Left cardiac atrium (tissue), 4 donors: Measurements from ENCODE around the gene KRTAP5-5. TPM values are rescaled to one million over a fixed set of nuclear protein-coding genes. Genes with fewer than 3 reads are reported as not detected.
"Not testable (repeated sequence)": the region's sequence is repeated elsewhere in the genome, so short reads cannot be mapped to it uniquely, and the experiment has no call there.

Source experiments
- ATAC-seq, 2 donors: fragments of 200-7000 bp; cut with Tn5 transposase; one replicate each; pipeline ENCODE4 v1.9.1; 2020; ENCODE audit warnings: mild to moderate bottlenecking in 2 of 2, moderate library complexity in 2 of 2
- DNase-seq: peaks from one replicate; pipeline ENCODE4 v3.0.0-alpha.2; 2020
- intact Hi-C, 2 donors: fragments of 100-400 bp; cut with DNase I; formaldehyde crosslinking; loops; one replicate each; pipeline versions ENCODE4 v1.14.1 to v1.15.1; 2022 to 2023
- long read RNA-seq: library from polyadenylated mRNA; unstranded; transcript quantifications from one replicate; pipeline ENCODE4 v2.0.0, GENCODE V29; 2021
- total RNA-seq, 2 donors: library from RNA; stranded (reverse); fragmentation: NEBNext Ultra II Directional; extraction: Animal tissue kit (Norgen Biotek cat#: 25700); gene quantifications; one replicate each; pipeline ENCODE4 v1.2.1, GENCODE V29; 2021
- donor health status: DM: no; HTN: yes; CAD: no.
- donor health status: DM: no; HTN: yes; CAD: no; lungs with severe emphysema.
- donor health status: DM: yes; HTN: yes; CAD: no.
- donor health status: Dilated cardiomyopathy.

KRTAP5-5 gene
- total RNA-seq, result not detected
- long read RNA-seq, result 0 reads

GRCh38 chr11:1629326-1630185 is at the start of gene KRTAP5-5:
TSS of gene KRTAP5-5 (plus strand) at chr11:1629775. CDS start at chr11:1629841, 66 bp downstream.
- ATAC-seq, result no peak
- intact Hi-C loops, result loop anchor here in 1 of 2 donors (5.0 kb wide), 1 partner anchor 82 kb away; no protein-coding TSS in a partner anchor
- DNase-seq, result no peak

GRCh38 chr11:1581976-1582375 is 47.6 kb upstream of the KRTAP5-5 start:
- intact Hi-C loops, result no loop called here
- ATAC-seq (no peak), DNase-seq (no peak)

- DNase-seq, intact Hi-C loops, ATAC-seq: not testable (repeated sequence)
Observed at GRCh38 chr11:1582909-1583308, 46.7 kb upstream of the KRTAP5-5 start.

GRCh38 chr11:1584661-1585370 is 44.8 kb upstream of the KRTAP5-5 start, which contains the start of gene KRTAP5-1:
TSS of gene KRTAP5-1 (minus strand) at chr11:1585283. CDS start at chr11:1585249, 34 bp downstream.
- intact Hi-C loops, ATAC-seq: not testable (repeated sequence)

GRCh38 chr11:1586699-1587098 is 42.9 kb upstream of the KRTAP5-5 start:
- no peak for ATAC-seq
- no peak for DNase-seq
- intact Hi-C loops, result no loop called here

More at GRCh38 chr11:1584661-1585370, 44.8 kb upstream of the KRTAP5-5 start, which contains the start of gene KRTAP5-1:
- DNase-seq, result not testable (repeated sequence)

GRCh38 chr11:1589191-1589963 is 40.2 kb upstream of the KRTAP5-5 start:
- DNase-seq, intact Hi-C loops: not testable (repeated sequence)
- ATAC-seq, result peak in 1 of 2 donors; percentile 54

- DNase-seq (no peak), ATAC-seq (no peak)
- intact Hi-C loops, result no loop called here
Observed at GRCh38 chr11:1589996-1590395, 39.6 kb upstream of the KRTAP5-5 start.

- intact Hi-C loops, result no loop called here
- ATAC-seq, result no peak
- DNase-seq, result no peak
Observed at GRCh38 chr11:1592628-1593027, 36.9 kb upstream of the KRTAP5-5 start.

GRCh38 chr11:1595994-1596575 is 33.5 kb upstream of the KRTAP5-5 start:
- peak in 1 of 2 donors; percentile 23 for ATAC-seq
- intact Hi-C loops, DNase-seq: not testable (repeated sequence)

GRCh38 chr11:1596576-1597121 is 32.9 kb upstream of the KRTAP5-5 start:
- intact Hi-C loops, DNase-seq: not testable (repeated sequence)
- ATAC-seq, result peak in 1 of 2 donors; percentile 15

- no peak for ATAC-seq
- intact Hi-C loops, result no loop called here
- no peak for DNase-seq
Observed at GRCh38 chr11:1597331-1597993, 32.1 kb upstream of the KRTAP5-5 start.

GRCh38 chr11:1597994-1598380 is 31.6 kb upstream of the KRTAP5-5 start, which contains the start of gene KRTAP5-2:
TSS of gene KRTAP5-2 (minus strand) at chr11:1598294. CDS start at chr11:1598250, 44 bp downstream.
- no peak for ATAC-seq
- no peak for DNase-seq
- intact Hi-C loops, result no loop called here

GRCh38 chr11:1598406-1598805 is 31.2 kb upstream of the KRTAP5-5 start:
- DNase-seq, ATAC-seq, intact Hi-C loops: not testable (repeated sequence)

- ATAC-seq (no peak), DNase-seq (no peak)
- intact Hi-C loops, result no loop called here
Observed at GRCh38 chr11:1598816-1599215, 30.8 kb upstream of the KRTAP5-5 start.

GRCh38 chr11:1600626-1601025 is 28.9 kb upstream of the KRTAP5-5 start:
- intact Hi-C loops, result no loop called here
- no peak for ATAC-seq

GRCh38 chr11:1601663-1602062 is 27.9 kb upstream of the KRTAP5-5 start:
- intact Hi-C loops, ATAC-seq, DNase-seq: not testable (repeated sequence)

More at GRCh38 chr11:1600626-1601025, 28.9 kb upstream of the KRTAP5-5 start:
- no peak for DNase-seq

- DNase-seq, result no peak
- no peak for ATAC-seq
- intact Hi-C loops, result no loop called here
Observed at GRCh38 chr11:1603629-1604028, 25.9 kb upstream of the KRTAP5-5 start.

GRCh38 chr11:1604181-1604580 is 25.4 kb upstream of the KRTAP5-5 start:
- DNase-seq (no peak), ATAC-seq (no peak)
- intact Hi-C loops, result no loop called here
